HPDE6-E6E7 (cell line): ENCODE results near the gene TBC1D13.
"Not testable (repeated sequence)": the region's sequence is repeated elsewhere in the genome, so short reads cannot be mapped to it uniquely, and the experiment has no call there.

Experiments used
- DNase-seq: peaks from one replicate; pipeline ENCODE4 v3.0.0; 2011; ENCODE audit warnings: missing footprints; ENCODE audit errors: extremely low spot score

The TBC1D13 gene

DNA sequence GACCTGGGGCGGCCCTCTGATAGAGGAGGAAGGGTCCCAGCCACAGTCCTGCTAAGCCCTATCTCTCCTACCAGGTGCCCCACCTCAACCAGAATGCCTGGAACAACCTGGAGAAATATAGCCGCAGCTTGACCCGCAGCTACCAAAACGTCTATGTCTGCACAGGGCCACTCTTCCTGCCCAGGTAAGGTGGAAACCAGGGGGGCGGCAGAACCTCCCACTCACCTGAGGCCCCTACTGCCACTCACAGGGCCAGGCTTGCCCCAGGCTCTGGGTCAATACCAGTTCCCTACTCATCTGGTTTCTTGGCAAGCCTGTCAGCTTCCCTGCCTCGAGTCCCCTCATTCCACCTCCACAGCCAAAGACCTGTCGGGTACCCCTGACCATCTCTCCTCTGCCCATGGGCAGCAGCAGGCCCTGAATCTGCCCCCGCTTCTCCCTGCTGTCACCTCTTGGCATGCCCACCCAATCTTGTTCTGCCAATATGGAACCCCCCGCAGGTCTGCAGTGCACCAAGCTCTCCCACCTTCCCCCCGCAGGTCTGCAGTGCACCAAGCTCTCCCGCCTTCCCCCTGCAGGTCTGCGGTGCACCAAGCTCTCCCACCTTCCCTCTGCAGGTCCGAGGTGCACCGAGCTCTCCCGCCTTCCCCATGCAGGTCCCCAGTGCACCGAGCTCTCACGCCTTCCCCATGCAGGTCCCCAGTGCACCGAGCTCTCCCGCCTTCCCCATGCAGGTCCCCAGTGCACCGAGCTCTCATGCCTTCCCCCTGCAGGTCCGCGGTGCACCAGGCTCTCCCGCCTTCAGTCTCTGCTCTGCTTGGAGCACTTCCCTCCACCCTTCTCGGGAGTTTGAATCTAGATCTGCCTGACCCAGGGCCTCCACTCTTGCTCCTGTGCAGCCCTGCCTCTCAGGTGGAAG is 33.9 kb downstream of the TBC1D13 start:
- no peak for DNase-seq

DNA sequence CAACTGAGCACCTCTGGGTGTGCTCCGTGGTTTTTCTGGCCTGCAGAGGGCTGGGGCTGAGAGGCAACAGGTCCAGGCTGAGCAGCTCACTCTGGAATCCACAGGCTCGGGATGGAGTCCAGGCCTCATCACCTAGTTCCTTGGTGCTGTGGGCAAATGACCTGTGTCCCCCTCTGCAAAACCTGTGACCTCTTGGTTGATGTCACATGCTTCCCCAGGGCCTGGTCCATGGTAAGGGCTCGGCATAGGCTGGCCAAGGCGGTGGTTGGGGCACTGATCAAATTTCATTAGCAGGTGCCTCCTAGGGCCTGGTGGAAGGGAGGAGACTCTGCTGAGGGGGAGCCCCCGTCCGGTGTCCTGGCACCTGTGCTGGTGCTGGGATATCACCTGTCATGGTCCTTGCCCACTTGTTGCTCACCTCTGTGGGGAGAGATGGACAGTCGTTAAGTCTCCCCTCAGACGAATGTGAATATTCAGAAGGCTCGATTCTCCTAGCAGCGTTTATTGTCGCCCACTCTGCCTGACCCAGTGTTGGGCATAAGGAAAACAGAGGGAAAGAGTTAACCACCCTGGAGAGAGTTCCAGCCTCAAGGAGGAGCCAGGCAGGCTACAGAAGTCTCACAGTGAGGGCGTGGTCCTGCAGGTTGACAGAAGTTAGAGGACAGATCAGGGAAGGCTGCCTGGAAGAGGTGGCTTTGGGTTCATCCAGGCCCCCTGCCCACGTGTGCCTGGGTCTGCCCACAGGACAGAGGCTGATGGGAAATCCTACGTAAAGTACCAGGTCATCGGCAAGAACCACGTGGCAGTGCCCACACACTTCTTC is 34.7 kb downstream of the TBC1D13 start:
- DNase-seq = no peak

DNA sequence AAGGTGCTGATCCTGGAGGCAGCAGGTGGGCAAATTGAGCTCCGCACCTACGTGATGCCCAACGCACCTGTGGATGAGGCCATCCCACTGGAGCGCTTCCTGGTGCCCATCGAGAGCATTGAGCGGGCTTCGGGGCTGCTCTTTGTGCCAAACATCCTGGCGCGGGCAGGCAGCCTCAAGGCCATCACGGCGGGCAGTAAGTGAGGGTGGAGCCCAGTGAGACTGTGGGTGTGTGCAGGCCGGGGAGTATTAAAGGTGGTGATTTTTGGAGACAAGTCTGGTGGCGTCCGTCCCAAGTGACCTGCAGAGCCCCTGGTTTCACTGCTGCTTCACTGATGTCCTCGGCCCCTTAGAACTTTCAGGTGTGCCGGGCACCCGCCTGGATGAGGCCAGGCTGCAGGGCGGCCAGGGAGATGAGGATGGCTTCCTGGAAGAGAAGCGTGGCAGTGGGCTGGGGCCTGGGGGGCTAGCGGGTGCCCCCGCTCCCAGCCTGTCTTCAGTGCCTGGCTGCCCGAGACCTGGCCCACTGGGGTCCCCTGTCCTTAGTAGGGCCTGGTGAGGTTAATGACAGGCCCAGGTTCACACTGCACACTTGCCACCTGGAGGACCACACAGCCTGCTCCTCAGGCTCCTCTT is 35.5 kb downstream of the TBC1D13 start:
- no peak for DNase-seq

DNA sequence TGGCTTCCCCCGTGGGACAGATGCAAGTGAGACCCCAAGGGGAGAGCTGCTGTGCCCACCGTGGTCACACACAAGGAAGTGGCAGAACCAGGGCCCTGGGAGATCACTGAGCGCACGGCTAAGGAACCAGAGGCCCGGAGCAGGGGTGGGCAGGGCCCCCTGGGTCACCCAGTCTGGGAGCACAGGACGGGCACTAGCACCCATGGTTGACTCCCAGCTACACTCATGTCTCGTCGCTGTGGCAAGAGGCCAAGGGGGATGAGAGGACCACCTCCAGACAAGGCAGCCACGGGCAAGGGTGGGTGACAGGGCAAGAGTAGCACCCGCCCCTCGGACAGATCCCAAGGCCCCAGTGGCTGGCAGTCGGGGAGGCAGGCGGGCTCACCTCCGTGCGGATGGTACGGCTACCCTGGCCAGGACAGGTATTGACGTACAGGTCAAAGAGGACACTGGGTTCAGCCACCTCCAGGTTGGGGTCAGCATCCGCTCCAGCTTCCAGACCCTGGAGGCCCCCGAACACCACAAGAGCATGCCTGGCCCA is 36.4 kb downstream of the TBC1D13 start:
- DNase-seq = no peak

DNA sequence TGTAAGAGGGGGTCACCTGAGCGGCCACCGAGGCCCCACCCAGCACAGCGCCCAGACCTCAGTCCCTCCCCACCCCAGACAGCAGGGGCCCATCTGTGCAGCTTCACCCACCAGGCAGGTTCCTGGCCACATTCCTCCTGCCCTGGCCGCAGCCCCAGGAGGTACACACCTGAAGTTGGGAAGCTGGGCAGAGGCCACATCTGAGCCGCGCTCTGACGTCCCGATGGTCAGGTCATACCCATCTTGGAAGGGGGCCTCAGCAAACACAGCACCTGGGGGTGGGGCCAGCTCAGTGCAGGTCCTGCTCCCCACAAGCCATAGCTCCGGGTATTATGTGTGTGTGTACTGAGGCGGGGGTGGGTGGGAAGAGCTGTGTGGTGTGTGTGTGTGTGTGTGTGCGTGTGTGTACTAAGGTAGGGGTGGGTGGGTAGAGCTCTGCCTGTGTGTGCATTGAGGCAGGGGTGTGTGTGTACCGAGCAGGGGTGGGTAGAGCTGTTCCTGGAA is 36.9 kb downstream of the TBC1D13 start:
- DNase-seq = no peak

DNA sequence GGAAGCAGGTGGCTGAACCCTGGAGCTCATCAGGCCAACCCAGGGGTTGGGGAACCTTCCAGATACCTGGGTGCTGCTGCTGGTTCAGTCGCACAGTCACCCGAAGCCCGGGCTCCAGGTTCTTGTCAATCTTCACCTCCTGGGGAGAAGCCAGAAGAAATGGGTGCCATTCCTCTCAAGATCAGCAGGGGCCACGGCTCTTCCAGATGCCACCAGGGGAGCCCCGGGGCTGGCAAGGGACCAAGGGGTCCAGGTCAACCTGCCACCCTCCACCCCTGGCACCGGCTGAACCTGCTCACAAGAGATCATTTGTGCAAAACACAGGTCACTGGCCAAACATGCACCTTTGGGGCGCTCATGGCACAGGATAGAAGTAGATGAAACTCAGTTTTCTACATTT is 37.9 kb downstream of the TBC1D13 start:
- DNase-seq = no peak

DNA sequence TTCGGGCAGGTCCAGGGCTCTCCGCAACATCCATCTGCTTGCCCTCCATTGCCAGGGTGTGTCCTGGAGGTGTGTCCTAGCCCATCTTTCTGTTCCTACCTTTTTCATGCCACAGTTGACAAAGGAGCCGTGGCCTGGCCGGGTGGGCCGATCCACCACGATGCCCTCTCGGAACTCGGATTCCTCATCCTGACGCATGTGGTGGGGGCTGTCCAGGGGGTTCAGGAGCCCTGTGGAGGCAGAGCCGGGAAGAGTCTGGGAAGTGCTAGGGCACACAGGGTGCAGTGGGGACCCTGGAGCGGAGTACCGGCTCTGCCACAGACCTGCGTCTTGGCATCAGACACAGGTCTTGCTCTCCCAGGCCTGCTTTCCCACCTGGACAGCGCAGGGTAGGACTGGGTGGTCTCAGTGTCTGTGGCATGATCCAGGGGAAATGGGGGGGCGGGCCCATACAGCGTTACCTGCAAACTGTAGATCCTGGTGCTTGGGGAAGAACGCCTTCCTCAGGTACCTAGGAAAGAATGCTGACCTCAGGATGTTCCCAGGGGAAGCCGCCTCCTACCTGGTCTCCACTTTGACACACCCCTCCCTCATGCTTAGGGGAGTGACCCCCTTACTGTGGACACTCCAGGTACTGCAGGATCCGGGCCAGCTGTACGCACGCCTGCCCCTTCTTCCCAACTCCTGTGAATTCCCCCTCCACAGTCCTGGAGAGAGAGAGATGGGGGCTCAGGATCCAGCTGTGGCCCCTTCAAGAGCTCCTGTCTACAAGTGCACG is 39.1 kb downstream of the TBC1D13 start:
- DNase-seq = no peak

DNA sequence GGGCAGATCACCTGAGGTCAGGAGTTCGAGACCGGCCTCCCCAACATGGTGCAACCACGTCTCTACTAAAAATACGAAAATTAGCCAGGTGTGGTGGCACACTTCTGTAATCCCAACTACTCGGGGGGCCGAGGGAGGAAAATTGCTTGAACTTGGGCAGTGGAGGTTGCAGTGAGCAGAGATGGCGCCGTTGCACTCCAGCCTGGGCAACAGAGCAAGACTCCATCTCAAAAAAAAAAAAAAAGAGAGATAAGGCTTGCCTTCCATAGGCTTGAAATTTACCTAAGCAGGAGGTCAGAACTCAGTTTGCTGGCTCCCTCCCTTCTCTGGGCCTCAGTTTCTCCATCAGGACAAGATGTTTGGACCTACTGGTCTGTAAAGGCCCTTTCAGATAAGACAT is 41.2 kb downstream of the TBC1D13 start:
- no peak for DNase-seq

DNA sequence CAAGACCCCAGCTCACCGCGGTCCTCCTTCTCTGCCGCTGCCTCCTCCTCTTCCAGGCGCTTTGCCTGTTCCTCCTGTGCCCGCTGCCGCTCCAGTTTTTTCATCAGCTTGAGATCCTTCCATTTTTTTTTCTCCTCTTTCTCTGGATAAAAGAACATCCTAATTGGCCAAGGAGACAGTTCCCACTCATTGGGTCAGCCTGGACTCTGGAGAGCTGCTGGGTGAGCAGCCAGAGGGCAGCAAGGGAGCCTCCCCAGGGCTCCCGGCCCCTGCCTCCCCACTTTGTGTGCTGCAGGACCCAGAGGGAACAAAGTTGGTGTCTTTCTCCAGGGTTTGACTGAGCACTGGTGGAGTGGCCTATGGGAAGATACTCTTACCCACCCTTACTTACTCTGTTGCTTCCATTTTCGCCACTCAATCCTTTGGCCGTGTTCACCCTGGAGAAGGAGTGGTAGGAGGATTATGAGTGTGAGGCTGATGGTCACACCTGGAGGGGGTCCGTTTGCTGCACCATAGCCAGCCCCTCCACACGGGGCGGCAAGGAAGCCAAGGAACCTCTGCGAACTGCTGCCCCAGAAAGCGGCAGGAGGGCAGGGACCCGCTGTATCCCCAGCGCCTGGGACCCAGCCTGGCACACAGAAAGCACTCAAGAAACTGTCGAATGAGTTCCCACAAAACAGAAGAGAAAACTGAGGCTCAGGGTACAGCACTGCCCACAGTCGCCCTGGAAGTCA is 41.8 kb downstream of the TBC1D13 start:
- no peak for DNase-seq

DNA sequence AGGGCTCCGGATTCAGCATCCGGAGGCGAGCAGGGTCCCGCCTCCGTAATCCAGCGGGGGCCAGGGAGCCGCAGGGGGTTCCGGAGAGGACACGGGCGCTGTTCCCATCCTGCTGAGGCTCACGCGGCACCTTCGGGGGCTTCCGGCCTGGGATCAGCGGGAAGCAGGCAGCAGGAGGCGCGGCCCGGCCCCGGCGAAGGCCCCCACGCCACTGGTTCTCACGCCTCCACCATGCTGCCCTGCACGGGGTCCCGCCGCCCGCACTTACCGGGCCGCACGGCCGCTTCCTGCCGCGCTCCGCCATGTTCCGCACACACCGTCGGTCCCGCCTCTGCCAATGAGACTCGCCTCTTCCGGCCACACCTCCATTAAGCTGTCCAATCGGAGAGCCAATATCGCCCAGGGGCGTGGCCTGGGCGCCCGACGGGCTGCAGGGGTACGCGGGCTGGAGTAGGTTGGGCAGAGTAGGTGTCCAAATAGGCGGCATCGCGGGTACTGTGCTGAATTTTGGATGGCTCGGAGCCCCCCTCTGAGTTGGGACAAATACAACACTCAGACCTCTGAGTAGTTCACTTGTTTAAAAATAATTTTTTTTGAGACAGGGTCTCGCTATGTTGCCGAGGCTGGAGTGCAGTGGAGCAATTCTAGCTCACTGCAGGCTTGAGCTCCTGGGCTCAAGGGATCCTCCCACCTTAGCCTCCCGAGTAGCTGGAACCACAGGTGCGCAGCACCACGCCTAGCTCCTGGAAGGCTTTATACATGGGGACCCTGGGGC is 42.6 kb downstream of the TBC1D13 start, which contains the start of gene SPOUT1:
Gene SPOUT1 (minus strand): TSS at position 318 of the 775 bp plus-strand sequence. CDS start 14 bp downstream, at position 304.
- peak; percentile 97 for DNase-seq

DNA sequence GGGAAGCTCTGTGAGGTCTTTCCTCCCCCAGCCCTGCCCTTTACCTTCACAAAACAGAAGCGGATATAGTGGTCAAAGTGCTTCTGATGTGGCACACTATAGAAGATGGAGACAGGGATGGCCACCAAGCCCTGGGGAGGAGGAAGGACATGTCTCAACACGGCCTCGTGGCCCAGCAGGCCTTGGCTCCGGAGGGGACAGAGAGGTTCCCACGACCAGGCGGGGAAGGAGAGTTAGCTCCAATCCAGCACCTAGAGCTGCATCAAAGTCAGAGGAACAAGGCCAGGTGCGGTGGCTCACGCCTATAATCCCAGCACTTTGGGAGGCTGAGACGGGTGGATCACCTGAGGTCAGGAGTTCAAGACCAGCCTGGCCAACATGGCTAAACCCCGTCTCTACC is 46.6 kb downstream of the TBC1D13 start:
- DNase-seq = no peak

DNA sequence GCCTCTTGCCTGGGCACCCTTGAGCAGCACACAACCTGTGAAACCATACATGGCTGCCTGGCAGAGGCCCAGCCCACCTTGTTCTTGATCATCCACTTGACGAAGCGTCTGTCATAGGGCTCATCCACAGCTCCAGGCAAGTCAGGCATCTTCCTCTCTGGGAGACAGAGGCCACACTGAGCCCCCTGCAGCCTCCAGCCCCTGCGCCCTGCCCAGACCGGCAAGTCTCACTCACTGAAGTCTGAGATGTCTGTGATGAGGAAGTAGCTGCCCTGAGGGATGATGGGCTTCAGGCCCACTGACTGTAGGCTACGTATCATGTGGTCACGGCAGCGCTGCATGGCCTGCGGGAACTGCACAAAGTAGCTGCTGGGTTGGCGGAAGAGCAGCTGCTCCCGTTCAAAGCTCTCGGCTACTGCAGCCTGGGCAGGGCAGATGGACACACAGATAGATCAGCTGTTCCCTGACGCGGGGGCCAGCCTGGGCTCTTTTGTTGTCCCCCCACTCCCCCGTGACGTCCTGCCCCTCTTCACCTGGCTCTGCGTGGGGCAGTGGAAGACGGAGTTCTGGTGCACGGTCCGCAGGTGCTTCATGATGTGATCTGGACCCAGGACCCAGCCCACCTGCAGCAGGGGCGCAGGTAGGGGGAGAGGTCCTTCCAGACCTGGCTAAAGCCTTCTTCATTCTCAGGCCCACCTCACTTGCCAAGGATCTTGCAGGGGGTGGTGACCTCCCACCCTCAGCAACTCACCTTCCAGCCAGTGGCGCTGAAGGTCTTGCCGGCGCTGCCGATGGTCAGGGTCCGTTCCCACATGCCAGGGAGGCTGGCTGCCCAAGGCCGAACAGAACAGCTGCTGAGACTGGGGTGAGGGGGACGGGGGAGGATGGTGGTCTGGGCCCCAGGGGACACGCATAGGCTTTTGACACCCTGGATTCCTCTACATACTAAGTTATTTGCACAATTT is 48.5 kb downstream of the TBC1D13 start:
- no peak for DNase-seq

DNA sequence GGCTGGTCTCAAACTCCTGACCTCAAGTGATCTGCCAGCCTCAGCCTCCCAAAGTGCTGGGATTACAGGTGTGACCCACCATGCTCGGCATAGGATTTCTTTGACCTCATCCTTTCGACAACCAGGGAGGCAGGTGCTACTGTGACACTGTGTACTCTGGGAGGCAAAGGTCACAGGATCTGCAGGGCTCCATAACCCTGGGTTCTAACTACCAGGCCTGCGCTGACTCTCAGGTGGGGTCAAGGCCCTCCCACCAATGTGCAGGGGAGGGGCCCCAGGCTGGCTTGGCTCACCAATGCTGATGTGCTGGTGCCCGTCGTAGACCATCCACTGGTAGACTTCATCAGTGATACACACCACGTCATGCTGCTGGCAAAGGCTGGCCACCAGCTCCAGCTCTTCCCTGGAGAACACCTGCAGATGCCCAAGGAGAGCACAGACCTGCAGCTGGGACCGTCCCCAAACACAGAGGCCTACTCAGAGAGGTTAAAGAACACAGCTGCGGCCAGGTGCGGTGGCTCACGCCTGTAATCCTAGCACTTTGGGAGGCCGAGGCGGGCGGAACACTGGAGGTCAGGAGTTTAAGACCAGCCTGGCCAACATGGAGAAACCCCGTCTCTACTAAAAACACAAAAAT is 49.6 kb downstream of the TBC1D13 start:
- no peak for DNase-seq

DNA sequence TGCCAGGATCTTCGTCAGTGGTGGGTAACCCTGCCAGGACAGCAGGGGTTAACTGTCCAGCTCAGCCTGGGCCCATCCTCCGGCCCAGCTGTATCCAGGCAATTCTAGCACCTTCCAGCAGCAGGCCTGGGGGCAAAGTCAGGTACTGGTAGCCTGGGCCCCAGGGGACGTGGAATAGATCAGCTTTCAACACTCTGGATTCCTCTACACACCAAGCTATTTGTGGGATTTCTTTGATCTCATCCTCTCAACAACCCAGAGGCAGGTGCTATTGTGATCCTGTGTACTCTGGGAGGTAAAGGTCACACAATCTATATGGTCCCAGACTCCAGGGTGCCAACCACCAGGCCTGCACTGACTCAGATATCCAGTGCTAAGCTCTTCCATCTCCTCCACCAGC is 51.3 kb downstream of the TBC1D13 start:
- no peak for DNase-seq

DNA sequence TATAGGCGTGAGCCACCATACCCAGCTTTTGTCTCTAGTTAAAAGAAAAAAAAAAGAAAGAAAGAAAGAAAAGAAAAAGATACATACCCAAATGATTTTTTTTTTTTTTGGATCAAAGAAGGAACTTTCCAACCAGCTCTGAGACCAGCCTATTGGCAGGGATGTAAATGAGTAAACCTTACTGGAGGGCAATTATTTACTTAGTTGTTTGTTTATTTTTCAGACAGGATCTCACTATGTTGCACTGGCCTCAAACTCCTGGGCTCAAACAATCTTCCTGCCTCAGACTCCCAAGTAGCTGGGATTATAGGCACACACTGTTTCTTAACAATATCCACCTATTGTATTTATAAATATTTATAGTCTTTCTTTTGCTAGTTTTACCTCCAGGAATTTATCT is 53.5 kb downstream of the TBC1D13 start:
- DNase-seq = no peak

DNA sequence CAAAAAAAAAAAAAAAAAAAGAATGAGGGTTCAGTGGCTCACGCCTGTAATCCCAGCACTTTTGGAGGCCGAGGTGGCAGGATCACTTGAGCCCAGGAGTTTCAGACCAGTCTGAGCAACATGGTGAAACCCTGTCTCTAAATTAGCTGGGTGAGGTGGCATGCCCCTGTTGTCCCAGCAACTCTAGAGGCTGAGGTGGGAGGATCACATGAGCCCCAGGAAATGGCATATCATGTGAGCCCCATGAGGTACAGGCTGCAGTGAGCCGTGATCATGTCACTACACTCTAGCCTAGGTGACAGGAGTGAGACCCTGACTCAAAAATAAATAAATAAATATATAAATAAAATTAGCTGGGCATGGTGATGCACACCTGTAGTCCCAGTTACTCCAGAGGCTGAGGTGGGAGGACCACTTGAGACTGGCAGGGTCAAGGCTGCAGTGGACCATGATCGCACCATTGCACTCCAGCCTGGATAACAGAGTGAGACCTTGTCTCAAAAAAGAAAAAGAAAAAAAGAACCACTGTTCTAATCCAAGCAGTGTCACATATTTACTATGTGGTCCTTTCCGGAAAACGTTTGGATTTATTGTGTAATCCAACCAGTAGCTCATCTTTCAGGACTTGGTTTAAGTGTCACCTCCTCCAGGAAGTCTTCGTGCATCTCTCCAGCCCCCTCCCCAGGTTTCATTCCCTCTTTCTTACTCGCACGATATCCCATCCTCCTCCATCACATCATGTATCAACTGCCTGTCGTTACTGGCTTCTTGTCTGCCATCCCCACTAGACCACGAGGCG is 54.8 kb downstream of the TBC1D13 start:
- no peak for DNase-seq

DNA sequence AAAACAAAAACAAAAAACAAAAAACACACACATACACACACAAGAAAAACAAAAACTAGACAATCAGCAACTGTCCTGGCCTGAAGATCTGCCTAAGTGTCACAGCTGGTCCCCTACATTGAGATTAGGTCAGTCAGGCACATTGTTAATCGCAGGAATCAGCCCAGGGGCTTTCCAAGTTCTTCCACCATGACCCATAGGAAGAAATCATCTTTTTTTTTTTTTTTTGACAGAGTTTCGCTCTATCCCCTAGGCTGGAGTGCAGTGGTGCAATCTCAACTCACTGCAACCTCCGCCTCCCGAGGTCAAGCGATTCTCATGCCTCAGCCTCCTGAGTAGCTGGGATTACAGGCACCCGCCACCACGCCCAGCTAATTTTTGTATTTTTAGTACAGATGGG is 56.1 kb downstream of the TBC1D13 start:
- not testable (repeated sequence) for DNase-seq
